Calu3 (cell line): ENCODE data around the gene ATP9A. TPM values are rescaled to one million over a fixed set of nuclear protein-coding genes. Genes with fewer than 3 reads are reported as not detected.

Experiments used
- BruUV-seq: library from RNA; stranded (reverse); fragments of 400-500 nt; replicated peaks from 2 replicates; lab custom pipeline; 2021; lab: Mats Ljungman, UMichigan
- CTCF ChIA-PET: fragments of 300-600 bp; sonication (Branson Sonifier 250); formaldehyde crosslinking; loops from one replicate; lab custom pipeline; 2022; ENCODE audit warnings: antibody characterized with exemption; lab: Charles Lee
- DNase-seq: peaks from one replicate; pipeline ENCODE4 v3.0.0; 2022
- H3K27ac Mint-ChIP-seq: one replicate; pipeline ENCODE4 v1.8.0; 2022; ENCODE audit warnings: mixed read lengths; ENCODE audit not compliant: unreplicated experiment
- H3K27me3 Mint-ChIP-seq: one replicate; pipeline ENCODE4 v1.8.0; 2022; ENCODE audit warnings: mixed read lengths; ENCODE audit not compliant: unreplicated experiment
- H3K36me3 Mint-ChIP-seq: one replicate; pipeline ENCODE4 v1.8.0; 2022; ENCODE audit warnings: mild to moderate bottlenecking, moderate library complexity, mixed read lengths; ENCODE audit not compliant: insufficient read depth, unreplicated experiment
- H3K4me1 Mint-ChIP-seq: one replicate; pipeline ENCODE4 v1.8.0; 2022; ENCODE audit warnings: mild to moderate bottlenecking, low read depth, mixed read lengths; ENCODE audit not compliant: unreplicated experiment
- H3K4me3 Mint-ChIP-seq: one replicate; pipeline ENCODE4 v1.8.0; 2022; ENCODE audit warnings: mild to moderate bottlenecking, low read depth, moderate library complexity, mixed read lengths; ENCODE audit not compliant: unreplicated experiment
- H3K9me3 Mint-ChIP-seq: one replicate; pipeline ENCODE4 v1.8.0; 2022; ENCODE audit warnings: low read depth, mixed read lengths; ENCODE audit not compliant: unreplicated experiment
- intact Hi-C: fragments of 100-400 bp; cut with micrococcal nuclease; formaldehyde crosslinking; loops from one replicate; pipeline ENCODE4 v1.10.0; 2022; ENCODE audit not compliant: unreplicated experiment
- total RNA-seq: library from RNA; stranded (reverse); gene quantifications from 2 replicates; pipeline ENCODE4 v1.2.3, GENCODE V29; 2022
- TF ChIP-seq, protein P1 (sequence below): fragments of 200-600 bp; IDR thresholded peaks from one replicate; pipeline ENCODE4 v1.8.0; 2022; ENCODE audit warnings: antibody characterized with exemption; ENCODE audit not compliant: unreplicated experiment

The ATP9A gene
- total RNA-seq, 1 experiment from 2014 or later, result 98.5 TPM

DNA sequence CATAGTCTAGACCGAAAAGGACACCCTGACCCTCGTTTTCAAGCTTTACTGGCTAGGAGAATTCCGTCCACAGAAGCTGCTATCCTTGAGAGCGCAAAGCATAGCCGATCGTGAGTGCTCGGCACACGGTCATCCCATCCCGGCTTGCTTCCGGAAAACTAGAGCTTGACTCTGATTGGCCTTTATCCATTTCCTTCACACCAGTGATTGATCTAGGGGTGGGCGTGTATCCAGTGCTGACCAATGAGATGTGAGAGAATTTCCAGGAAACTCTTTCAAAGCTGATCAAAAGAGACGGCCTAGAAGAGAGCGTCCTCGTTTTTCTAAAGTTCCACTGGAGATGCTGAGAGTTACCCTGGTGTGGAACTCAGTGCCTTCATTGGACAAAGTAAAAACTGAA, 184.7 kb downstream of the ATP9A start:
- H3K27me3 Mint-ChIP-seq, result peaks cover 43% of the 10 kb centered on the region
- TF ChIP-seq, protein P1, sequence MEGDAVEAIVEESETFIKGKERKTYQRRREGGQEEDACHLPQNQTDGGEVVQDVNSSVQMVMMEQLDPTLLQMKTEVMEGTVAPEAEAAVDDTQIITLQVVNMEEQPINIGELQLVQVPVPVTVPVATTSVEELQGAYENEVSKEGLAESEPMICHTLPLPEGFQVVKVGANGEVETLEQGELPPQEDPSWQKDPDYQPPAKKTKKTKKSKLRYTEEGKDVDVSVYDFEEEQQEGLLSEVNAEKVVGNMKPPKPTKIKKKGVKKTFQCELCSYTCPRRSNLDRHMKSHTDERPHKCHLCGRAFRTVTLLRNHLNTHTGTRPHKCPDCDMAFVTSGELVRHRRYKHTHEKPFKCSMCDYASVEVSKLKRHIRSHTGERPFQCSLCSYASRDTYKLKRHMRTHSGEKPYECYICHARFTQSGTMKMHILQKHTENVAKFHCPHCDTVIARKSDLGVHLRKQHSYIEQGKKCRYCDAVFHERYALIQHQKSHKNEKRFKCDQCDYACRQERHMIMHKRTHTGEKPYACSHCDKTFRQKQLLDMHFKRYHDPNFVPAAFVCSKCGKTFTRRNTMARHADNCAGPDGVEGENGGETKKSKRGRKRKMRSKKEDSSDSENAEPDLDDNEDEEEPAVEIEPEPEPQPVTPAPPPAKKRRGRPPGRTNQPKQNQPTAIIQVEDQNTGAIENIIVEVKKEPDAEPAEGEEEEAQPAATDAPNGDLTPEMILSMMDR, result no peak
- no peak for DNase-seq
- no peaks in the 10 kb centered on the region for H3K9me3 Mint-ChIP-seq
- no peak overlapping the region for H3K4me3 Mint-ChIP-seq
- H3K36me3 Mint-ChIP-seq, result no peaks in the 10 kb centered on the region
- no peak overlapping the region for H3K27ac Mint-ChIP-seq
- CTCF ChIA-PET, result no interaction called here
- BruUV-seq, result no TSS peak
- intact Hi-C loops, result no loop called here
- H3K4me1 Mint-ChIP-seq, result no peaks in the 10 kb centered on the region

- no TSS peak for BruUV-seq
- Mint-ChIP-seq H3K4me3 (no peak overlapping the region), H3K9me3 (no peaks in the 10 kb centered on the region), H3K27ac (no peak overlapping the region), H3K4me1 (no peaks in the 10 kb centered on the region), H3K27me3 (peaks cover 43% of the 10 kb centered on the region), H3K36me3 (no peaks in the 10 kb centered on the region)
- intact Hi-C loops, result no loop called here
- no peak for DNase-seq
- CTCF ChIA-PET, result no interaction called here
- TF ChIP-seq, protein P1, result no peak
These were observed 185.1 kb downstream of the ATP9A start for GRCh38 chr20:51583073-51583472.

GRCh38 chr20:51581571-51581970, 186.6 kb downstream of the ATP9A start:
- H3K9me3 Mint-ChIP-seq, result no peaks in the 10 kb centered on the region
- TF ChIP-seq, protein P1, result no peak
- H3K27me3 Mint-ChIP-seq, result peaks cover 48% of the 10 kb centered on the region
- CTCF ChIA-PET, result interaction anchor here (1.0 kb wide), 1 partner anchor 13 kb away, joined by 3 read pairs; no protein-coding TSS in a partner anchor
- H3K36me3 Mint-ChIP-seq, result no peaks in the 10 kb centered on the region
- H3K4me1 Mint-ChIP-seq, result no peaks in the 10 kb centered on the region
- intact Hi-C loops, result no loop called here
- H3K4me3 Mint-ChIP-seq, result no peak overlapping the region
- BruUV-seq, result no TSS peak
- no peak for DNase-seq
- H3K27ac Mint-ChIP-seq, result no peak overlapping the region

DNA sequence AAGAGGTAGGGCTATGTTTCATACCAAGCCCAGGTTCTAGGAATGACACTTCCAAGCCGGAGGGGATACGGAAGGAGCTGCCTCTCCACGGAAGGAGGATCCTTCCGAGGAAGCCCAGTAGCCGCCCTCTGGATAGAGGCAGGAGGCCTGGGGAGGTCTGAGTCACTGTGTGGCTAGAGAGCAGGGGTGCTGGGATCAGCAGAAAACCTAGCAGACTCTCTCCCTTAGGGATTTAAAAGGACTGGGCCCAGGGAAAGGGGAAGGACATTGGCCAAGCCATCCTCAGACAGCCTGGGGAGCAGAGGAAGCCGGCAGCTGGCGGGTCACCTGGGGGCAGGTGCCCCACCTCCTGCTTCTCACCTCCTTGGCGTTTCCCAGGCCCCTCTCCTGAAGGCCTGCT, 189.1 kb downstream of the ATP9A start:
- CTCF ChIA-PET, result no interaction called here

More for the DNA sequence above, 189.1 kb downstream of the ATP9A start:
- DNase-seq, result no peak
- no peaks in the 10 kb centered on the region for H3K9me3 Mint-ChIP-seq
- peaks cover 47% of the 10 kb centered on the region for H3K27me3 Mint-ChIP-seq
- TF ChIP-seq, protein P1, result no peak
- H3K4me3 Mint-ChIP-seq, result no peak overlapping the region
- intact Hi-C loops, result no loop called here
- H3K36me3 Mint-ChIP-seq, result no peaks in the 10 kb centered on the region
- no peak overlapping the region for H3K27ac Mint-ChIP-seq
- no TSS peak for BruUV-seq
- H3K4me1 Mint-ChIP-seq, result no peaks in the 10 kb centered on the region
